ENCODE data around the gene GDF2. TPM values are rescaled to one million over a fixed set of nuclear protein-coding genes. Genes with fewer than 3 reads are reported as not detected.

GDF2 gene
- total RNA-seq, 1 experiment from 2014 or later = not detected

- Histone ChIP-seq H2BK15ac (ENCODE audit: low read depth, low read length) (no peak overlapping the region), H3K9me3 (ENCODE audit: control insufficient read depth, low read depth, low read length) (no peaks in the 10 kb centered on the region), H2BK20ac (ENCODE audit: low read depth, low read length, poor library complexity, severe bottlenecking) (no peak overlapping the region), H2AK5ac (ENCODE audit: insufficient read length, low read length) (no peak overlapping the region), H3K23me2 (ENCODE audit: insufficient read length, low read depth, low read length, poor library complexity, severe bottlenecking) (no peaks in the 10 kb centered on the region), H3K27ac (ENCODE audit: insufficient read length, low read depth, low read length) (no peak overlapping the region), H4K91ac (ENCODE audit: insufficient read length, low read depth, low read length) (no peak overlapping the region), H4K5ac (ENCODE audit: insufficient read length, low read depth, low read length) (no peak overlapping the region), H3K9ac (ENCODE audit: extremely low read depth, insufficient read length, low read length) (no peak overlapping the region), H4K20me1 (ENCODE audit: control insufficient read depth, insufficient read depth, insufficient read length) (no peaks in the 10 kb centered on the region), H2BK120ac (ENCODE audit: low read depth, low read length, poor library complexity, severe bottlenecking) (no peak overlapping the region), H3K4me2 (ENCODE audit: insufficient read depth, insufficient read length, low read length) (no peak overlapping the region), H3K56ac (ENCODE audit: insufficient read length, low read depth, low read length) (no peak overlapping the region), H3K27me3 (ENCODE audit: insufficient read depth, low read length) (no peaks in the 10 kb centered on the region), H3K79me1 (ENCODE audit: insufficient read depth, low read depth, low read length, poor library complexity, severe bottlenecking) (no peaks in the 10 kb centered on the region), H3K18ac (ENCODE audit: insufficient read length, low read depth, low read length) (no peak overlapping the region), H3K4ac (ENCODE audit: low read depth, low read length) (no peak overlapping the region), H3K4me1 (ENCODE audit: insufficient read depth, low read length) (no peaks in the 10 kb centered on the region), H2BK12ac (ENCODE audit: insufficient read length, low read depth, low read length) (no peak overlapping the region), H3K79me2 (ENCODE audit: insufficient read depth, low read length) (no peaks in the 10 kb centered on the region), H3K14ac (ENCODE audit: insufficient read depth, low read length) (no peak overlapping the region), H4K8ac (replicated peaks; ENCODE audit: insufficient read length, low read depth, low read length) (no peak overlapping the region), H2BK5ac (ENCODE audit: insufficient read length, low read length) (no peak overlapping the region), H3T11ph (ENCODE audit: low read length) (no peak overlapping the region), H3K23ac (ENCODE audit: insufficient read length, low read depth, low read length) (no peak overlapping the region), H2AFZ (ENCODE audit: low read length) (no peak overlapping the region)
- H3K9me3 Mint-ChIP-seq = peaks cover 0 to 2% of the 10 kb centered on the region in 2 experiments; a peak in 2 of 5 replicates
- no peak for DNase-seq
- H3K36me3 Mint-ChIP-seq (ENCODE audit: insufficient read depth in 1 of 3, low read depth in 3 of 3) = no peaks in the 10 kb centered on the region
- TF ChIP-seq CTCF (conservative IDR thresholded peaks at IDR 0.05) = no peak
- peaks cover 2 to 3% of the 10 kb centered on the region in 2 experiments; a peak in 1 of 4 replicates for H3K4me1 Mint-ChIP-seq
- H3K4me3 Mint-ChIP-seq = no peak overlapping the region
- peak overlapping the region in 1 of 3 experiments; percentile 50; a peak in 1 of 7 replicates for H3K27ac Mint-ChIP-seq
- no CpG with 5 or more reads among the region's 9 CpGs for WGBS (ENCODE audit: extremely low coverage, insufficient read length, low lambda C conversion rate)
- no peaks in the 10 kb centered on the region for H3K27me3 Mint-ChIP-seq (ENCODE audit: low read depth)
Observed at GRCh38 chr10:47331491-47331890, 9.2 kb downstream of the GDF2 start.
